ENCODE measurements around the gene TMEM43. TPM values are rescaled to one million over a fixed set of nuclear protein-coding genes. Genes with fewer than 3 reads are reported as not detected.
A peak's percentile ranks its signal among the peaks of the same experiment; 100 is the strongest.

The TMEM43 gene
- total and polyA plus RNA-seq, 10 of the 15 experiments (the other 5 are each of a cell fraction or from before 2014, with no cell fraction given) = 7.2 to 33.0 (median 18.5) TPM

DNA sequence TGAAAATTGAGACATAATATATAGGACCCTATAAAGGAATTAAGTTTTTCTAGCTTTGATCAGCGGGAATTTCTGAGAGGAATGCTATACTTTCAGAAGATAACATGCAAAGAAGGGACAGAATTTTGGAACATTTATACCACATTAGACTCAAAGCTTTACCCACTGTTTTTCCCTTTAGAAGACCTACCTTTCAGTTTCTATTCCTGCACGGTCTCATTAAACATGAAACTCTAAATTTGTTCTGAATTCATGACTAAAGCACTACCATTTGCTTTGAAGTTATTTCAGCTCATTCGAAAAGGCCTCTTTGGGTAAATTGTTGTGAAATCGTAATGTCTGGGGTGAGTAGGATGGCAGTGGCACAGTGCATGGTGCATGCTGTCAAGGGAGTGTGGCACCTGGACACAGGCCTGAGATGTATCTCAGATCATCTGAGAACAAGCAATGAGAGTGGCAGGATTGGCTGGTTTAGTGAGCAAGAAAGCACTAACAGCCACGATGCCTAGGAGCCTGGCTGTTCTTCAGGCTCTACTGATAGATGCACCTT, 42.7 kb upstream of the TMEM43 start:
- POLR2A ChIA-PET = no interaction called here
- no peak overlapping the region for H3K27ac ChIP-seq (ENCODE audit: control insufficient read depth, insufficient read depth)
- H3K9ac ChIP-seq (ENCODE audit: control insufficient read depth, insufficient read depth, low read length) = no peak overlapping the region
- ATAC-seq (peak; percentile 38), DNase-seq (ENCODE audit: low read depth, low spot score) (peak; percentile 12), FAIRE-seq (peak; percentile 75)
- SMC1A ChIA-PET (ENCODE audit: uncharacterized antibody, unreplicated experiment) = no interaction called here
- H3K4me3 ChIP-seq = no peak overlapping the region
- H3K79me2 ChIP-seq (ENCODE audit: control insufficient read depth, insufficient read depth, low read length) = no peaks in the 10 kb centered on the region
- peaks cover 3% of the 10 kb centered on the region for H3K9me3 ChIP-seq (replicated peaks; ENCODE audit: control insufficient read depth, insufficient read depth, low read length)
- intact Hi-C loops (cut with micrococcal nuclease; ENCODE audit: unreplicated experiment) = no loop called here
- no peaks in the 10 kb centered on the region; the same call in 1 of the 2 replicates for H3K4me1 ChIP-seq (ENCODE audit: control insufficient read depth, insufficient read depth, low read length)
- RAD21 ChIA-PET (ENCODE audit: unreplicated experiment) = no interaction called here
- peak overlapping the region; percentile 53; the same call in 1 of the 2 replicates for H3K4me2 ChIP-seq (ENCODE audit: control insufficient read depth, insufficient read depth)
- H4K20me1 ChIP-seq (ENCODE audit: control insufficient read depth, insufficient read depth) = no peaks in the 10 kb centered on the region
- no peaks in the 10 kb centered on the region for H3K36me3 ChIP-seq (ENCODE audit: control insufficient read depth in 2 of 2, insufficient read depth in 2 of 2, low read length in 1 of 2)
- H2AFZ ChIP-seq (ENCODE audit: control insufficient read depth, low read depth, low read length) = peak overlapping the region; percentile 37
- CTCF ChIA-PET = no interaction called here
- 12% methylated on average over 5 of the region's 5 CpGs for WGBS (ENCODE audit: insufficient coverage, insufficient replicate concordance, low lambda C conversion rate, missing lambda C conversion rate)
- no peaks in the 10 kb centered on the region for H3K27me3 ChIP-seq (replicated peaks in 1 of 2; ENCODE audit: control insufficient read depth in 2 of 2, insufficient read depth in 2 of 2, low read length in 1 of 2)
- BruUV-seq (replicated peaks) = no TSS peak
- in situ Hi-C loops (cut with MboI) = no loop called here
- TF ChIP-seq ZBED1 (IDR thresholded peaks at IDR 0.05; ENCODE audit: borderline replicate concordance) (no peak), KDM1A (IDR thresholded peaks at IDR 0.05; ENCODE audit: borderline replicate concordance) (no peak), ZNF217 (IDR thresholded peaks at IDR 0.05) (no peak), RUNX3 (IDR thresholded peaks at IDR 0.05; ENCODE audit: low read length) (no peak), SIX5 (IDR thresholded peaks at IDR 0.05; ENCODE audit: low read depth, low read length, severe bottlenecking) (no peak), ZNF24 (IDR thresholded peaks at IDR 0.05) (no peak), HDGF (IDR thresholded peaks at IDR 0.05) (no peak), KLF5 (IDR thresholded peaks at IDR 0.05; ENCODE audit: partially characterized antibody) (no peak), MXI1 (IDR thresholded peaks at IDR 0.05; ENCODE audit: low read depth, low read length) (no peak), CEBPB (IDR thresholded peaks at IDR 0.05; ENCODE audit: borderline replicate concordance in 1 of 2, low read depth in 2 of 2, low read length in 2 of 2) (no peak), ETV6 (conservative IDR thresholded peaks at IDR 0.05 in 1 of 2, IDR thresholded peaks at IDR 0.05 in 1 of 2; ENCODE audit: borderline replicate concordance in 1 of 2, low read depth in 1 of 2) (no peak), SMC3 (IDR thresholded peaks at IDR 0.05; ENCODE audit: borderline replicate concordance, low read length) (no peak), EP300 (IDR thresholded peaks at IDR 0.05; ENCODE audit: borderline replicate concordance in 1 of 2, control insufficient read depth in 1 of 2, low read depth in 2 of 2, low read length in 2 of 2) (no peak), NFYA (IDR thresholded peaks at IDR 0.05; ENCODE audit: borderline replicate concordance, low read depth, low read length) (no peak)
- TF ChIP-seq, protein P1, sequence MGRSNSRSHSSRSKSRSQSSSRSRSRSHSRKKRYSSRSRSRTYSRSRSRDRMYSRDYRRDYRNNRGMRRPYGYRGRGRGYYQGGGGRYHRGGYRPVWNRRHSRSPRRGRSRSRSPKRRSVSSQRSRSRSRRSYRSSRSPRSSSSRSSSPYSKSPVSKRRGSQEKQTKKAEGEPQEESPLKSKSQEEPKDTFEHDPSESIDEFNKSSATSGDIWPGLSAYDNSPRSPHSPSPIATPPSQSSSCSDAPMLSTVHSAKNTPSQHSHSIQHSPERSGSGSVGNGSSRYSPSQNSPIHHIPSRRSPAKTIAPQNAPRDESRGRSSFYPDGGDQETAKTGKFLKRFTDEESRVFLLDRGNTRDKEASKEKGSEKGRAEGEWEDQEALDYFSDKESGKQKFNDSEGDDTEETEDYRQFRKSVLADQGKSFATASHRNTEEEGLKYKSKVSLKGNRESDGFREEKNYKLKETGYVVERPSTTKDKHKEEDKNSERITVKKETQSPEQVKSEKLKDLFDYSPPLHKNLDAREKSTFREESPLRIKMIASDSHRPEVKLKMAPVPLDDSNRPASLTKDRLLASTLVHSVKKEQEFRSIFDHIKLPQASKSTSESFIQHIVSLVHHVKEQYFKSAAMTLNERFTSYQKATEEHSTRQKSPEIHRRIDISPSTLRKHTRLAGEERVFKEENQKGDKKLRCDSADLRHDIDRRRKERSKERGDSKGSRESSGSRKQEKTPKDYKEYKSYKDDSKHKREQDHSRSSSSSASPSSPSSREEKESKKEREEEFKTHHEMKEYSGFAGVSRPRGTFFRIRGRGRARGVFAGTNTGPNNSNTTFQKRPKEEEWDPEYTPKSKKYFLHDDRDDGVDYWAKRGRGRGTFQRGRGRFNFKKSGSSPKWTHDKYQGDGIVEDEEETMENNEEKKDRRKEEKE (IDR thresholded peaks at IDR 0.05) = no peak
- TF ChIP-seq, protein P2, sequence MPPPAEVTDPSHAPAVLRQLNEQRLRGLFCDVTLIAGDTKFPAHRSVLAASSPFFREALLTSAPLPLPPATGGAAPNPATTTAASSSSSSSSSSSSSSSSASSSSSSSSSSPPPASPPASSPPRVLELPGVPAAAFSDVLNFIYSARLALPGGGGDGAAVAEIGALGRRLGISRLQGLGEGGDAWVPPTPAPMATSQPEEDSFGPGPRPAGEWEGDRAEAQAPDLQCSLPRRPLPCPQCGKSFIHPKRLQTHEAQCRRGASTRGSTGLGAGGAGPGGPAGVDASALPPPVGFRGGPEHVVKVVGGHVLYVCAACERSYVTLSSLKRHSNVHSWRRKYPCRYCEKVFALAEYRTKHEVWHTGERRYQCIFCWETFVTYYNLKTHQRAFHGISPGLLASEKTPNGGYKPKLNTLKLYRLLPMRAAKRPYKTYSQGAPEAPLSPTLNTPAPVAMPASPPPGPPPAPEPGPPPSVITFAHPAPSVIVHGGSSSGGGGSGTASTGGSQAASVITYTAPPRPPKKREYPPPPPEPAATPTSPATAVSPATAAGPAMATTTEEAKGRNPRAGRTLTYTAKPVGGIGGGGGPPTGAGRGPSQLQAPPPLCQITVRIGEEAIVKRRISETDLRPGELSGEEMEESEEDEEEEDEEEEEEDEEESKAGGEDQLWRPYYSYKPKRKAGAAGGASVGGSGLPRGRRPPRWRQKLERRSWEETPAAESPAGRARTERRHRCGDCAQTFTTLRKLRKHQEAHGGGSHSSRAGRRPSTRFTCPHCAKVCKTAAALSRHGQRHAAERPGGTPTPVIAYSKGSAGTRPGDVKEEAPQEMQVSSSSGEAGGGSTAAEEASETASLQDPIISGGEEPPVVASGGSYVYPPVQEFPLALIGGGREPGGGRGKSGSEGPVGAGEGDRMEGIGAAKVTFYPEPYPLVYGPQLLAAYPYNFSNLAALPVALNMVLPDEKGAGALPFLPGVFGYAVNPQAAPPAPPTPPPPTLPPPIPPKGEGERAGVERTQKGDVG (CRISPR knock-in tag; IDR thresholded peaks at IDR 0.05) = no peak
- TF ChIP-seq, protein P3, sequence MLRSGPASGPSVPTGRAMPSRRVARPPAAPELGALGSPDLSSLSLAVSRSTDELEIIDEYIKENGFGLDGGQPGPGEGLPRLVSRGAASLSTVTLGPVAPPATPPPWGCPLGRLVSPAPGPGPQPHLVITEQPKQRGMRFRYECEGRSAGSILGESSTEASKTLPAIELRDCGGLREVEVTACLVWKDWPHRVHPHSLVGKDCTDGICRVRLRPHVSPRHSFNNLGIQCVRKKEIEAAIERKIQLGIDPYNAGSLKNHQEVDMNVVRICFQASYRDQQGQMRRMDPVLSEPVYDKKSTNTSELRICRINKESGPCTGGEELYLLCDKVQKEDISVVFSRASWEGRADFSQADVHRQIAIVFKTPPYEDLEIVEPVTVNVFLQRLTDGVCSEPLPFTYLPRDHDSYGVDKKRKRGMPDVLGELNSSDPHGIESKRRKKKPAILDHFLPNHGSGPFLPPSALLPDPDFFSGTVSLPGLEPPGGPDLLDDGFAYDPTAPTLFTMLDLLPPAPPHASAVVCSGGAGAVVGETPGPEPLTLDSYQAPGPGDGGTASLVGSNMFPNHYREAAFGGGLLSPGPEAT (IDR thresholded peaks at IDR 0.05; ENCODE audit: low read depth) = no peak
